GM21717 (cell line): ENCODE data around the gene ACOT7.

ENCODE experiments used
- ATAC-seq: cut with Tn5 transposase; IDR thresholded peaks from one replicate; pipeline ENCODE4 v1.9.1; 2021; ENCODE audit warnings: mild to moderate bottlenecking, moderate library complexity; ENCODE audit not compliant: unreplicated experiment

ACOT7 gene

GRCh38 chr1:6424619-6425593 lies 31.3 kb upstream of the ACOT7 start, which contains the start of gene ESPN:
Gene ESPN, plus strand, starts transcription at chr1:6424776. Its CDS starts 180 bp downstream, at chr1:6424956.
- no peak for ATAC-seq

DNA sequence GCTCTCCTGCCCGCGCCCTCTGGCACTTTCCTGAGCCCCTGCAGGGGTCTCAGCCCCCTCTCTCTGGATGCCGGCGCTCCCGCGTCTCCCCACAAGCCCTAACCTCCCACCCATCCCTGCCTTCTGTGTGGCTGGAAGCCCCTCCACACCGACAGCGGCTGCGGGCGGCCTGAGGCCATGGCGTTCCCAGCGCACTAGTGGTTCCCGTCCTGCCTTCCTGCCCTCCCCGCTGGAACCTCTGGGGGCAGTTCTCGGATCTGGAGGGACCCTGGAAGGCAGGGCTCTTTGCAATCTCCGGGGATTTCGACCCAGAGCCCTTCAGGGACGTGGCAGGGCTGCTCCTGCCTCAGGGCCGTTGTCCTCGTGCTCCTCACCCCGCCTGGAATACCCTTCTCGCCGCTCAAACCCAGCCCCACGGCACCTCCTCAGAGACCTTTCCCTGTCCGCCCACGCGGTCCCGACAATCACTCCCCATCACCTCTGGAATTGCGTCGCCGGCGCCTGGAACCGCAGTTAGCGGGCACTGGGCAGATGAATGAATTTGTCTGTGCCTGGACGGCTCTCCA lies 30.5 kb upstream of the ACOT7 start:
- no peak for ATAC-seq

GRCh38 chr1:6423321-6423999 lies 29.9 kb upstream of the ACOT7 start:
- ATAC-seq: no peak

- ATAC-seq: no peak
These were observed 27.7 kb upstream of the ACOT7 start for GRCh38 chr1:6421266-6421665.

- ATAC-seq: no peak
These were observed 27.0 kb upstream of the ACOT7 start for GRCh38 chr1:6420454-6421042.

DNA sequence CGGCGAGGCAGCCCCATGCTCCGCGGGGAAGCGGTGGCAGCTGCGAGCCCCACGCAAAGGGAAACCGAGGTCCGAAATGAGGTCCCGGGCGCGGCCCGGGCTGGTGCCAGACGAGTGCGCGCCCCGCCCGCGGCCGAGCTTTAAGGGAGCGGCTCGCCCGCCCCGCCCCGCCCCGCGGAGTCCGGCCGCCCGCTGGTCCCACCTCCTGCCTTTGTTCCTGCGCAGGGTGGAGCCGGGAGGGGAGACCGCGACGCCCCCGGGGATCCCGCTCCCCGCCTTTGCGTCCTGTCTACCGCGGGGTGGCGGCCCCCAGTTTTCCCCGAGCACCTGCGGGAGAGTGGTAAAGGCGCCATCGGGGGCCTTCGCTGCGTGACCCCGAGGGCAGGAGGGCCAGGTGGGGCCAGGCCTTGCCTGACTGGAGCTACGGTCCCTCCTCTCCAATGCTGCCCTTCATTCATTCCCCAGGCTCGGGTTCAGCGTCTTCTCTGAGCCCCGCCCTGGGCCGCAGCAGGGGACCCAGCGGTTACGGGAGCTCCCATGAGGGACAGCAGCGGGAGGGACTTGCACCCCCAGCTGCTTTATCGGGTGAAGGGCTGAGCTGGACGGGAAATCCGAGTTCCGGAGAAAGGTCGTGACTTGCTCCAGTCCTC lies 26.4 kb upstream of the ACOT7 start, which contains the start of gene HES2:
HES2 (minus strand) TSS at position 116 of the 650 bp plus-strand sequence; CDS start at position 17, 99 bp downstream.
- no peak for ATAC-seq

GRCh38 chr1:6419397-6419803 lies 25.8 kb upstream of the ACOT7 start:
- ATAC-seq: no peak

GRCh38 chr1:6418668-6419396 lies 25.3 kb upstream of the ACOT7 start:
- no peak for ATAC-seq

DNA sequence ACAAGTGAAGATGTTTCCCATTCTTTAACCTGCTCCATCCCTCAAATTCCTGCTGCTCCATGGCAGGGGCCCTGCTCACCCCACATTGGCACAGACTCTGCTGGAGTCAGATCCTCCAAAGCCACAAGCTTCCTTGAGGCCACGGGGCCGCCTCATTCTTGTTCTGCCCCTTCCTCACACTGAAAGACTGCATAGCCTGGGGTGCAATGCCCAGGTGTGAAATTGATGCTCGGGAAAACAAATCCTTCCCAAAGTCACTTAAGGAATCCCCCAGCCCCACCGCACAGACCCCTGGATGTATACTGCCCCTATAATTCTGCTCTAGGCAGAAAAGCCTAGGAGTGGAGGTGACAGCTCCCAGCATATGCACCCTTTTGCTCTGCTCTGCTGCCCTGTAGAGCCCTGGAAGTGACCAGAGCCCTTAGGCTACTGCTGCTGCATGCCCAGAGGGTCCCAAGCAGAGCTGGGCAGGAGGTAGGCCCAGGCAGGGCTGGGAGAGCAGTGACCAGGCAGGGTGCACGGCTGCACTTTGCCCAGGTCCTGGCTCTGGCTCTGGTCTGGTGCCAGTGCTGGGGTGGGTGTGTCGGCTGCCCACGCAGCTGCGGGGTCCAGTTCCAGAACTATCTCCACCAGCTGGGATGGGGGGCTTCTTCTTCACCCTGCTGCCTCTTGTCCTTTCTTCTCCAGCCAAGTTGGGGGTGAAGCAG lies 24.5 kb upstream of the ACOT7 start:
- ATAC-seq: no peak

DNA sequence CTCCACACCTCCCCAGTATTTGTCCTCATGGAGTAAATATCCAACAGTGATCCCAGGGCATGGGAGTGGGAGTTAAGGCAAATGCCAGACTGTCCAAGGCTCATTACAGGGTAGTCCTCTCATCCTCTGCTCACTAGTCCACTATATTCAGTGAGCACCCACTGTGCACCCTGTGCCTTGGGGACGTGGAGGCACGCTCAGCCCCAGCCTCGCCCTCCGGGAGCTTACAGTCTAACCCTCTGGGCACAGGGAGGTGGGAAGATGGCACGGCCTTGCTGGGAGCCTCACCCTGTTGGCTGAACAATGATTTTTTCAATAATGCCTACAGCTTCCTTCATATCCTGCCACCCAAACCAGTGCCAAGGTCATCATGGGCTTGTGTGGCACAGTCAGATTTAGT lies 23.3 kb upstream of the ACOT7 start:
- no peak for ATAC-seq

GRCh38 chr1:6416295-6416656 lies 22.7 kb upstream of the ACOT7 start:
- no peak for ATAC-seq

DNA sequence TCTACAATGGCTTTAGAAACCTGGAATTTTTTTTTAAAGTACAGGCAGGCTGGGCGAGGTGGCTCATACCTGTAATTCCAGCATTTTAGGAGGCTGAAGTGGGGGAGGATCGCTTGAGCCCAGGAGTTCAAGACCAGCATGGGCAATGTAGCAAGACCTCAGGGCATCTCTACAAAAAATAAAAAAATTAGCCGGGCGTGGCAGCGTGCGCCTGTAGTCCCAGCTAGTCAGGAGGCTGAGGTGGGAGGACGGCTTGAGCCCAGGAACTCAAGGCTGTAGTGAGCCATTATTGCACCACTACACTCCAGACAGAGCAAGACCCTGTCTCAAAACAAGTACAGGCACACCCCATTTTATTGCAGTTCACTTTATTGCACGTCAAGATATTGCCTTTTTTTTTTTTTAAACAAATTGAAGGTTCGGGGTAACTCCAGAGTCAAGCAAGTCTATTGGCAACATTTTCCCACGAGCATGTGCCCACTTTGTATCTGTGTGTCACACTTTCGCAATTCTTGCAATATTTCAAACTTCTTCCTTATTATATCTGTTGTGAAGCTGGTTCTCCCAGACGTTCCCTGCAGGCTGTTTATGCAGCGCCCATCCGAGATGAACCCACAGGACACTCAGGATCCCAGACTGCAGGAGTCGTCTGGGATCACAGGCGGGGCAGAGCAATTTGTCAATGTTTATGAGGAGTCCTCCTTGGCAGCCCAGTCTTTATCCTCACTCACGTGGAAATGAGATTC lies 21.5 kb upstream of the ACOT7 start:
- no peak for ATAC-seq

DNA sequence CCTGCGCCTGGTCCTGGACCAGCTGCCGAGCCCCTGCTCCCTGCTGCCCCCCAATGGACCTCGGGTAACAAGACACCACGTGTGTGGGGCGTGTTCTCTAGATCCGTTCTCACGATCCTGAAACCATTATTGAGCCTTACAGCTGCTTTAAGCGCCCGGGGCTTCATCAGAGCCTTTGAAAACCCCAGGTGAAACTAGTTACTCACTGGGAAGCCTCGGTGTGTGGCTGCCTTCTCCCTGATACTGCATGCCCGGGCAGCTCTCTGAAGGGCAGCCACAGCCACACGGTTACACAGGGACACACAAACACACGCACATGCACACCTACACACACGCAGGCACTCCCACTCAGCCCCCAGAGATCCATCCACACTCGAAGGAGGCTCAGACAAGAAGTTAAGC lies 20.9 kb upstream of the ACOT7 start:
- ATAC-seq: peak; percentile 76

DNA sequence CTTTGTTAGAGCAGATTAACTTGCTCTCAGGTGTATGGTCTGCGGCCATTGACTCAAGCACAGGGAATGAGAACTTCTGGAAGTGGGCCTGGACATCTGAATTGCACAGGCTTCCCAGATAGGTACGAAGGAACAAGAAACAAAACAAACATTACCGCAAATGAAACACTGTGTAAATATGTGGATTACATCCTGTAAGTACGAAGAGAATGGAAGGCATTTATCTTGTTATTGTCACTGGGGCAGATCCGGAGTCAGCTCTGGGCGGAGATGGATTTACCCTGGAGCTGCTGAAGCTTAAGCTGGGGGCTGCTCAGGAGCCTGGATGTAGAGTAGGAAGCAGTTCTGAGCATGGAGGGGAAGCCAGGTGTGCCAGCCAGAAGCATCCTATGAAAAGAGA lies 19.3 kb upstream of the ACOT7 start:
- no peak for ATAC-seq

- no peak for ATAC-seq
These were observed 16.8 kb upstream of the ACOT7 start for GRCh38 chr1:6410248-6410893.

DNA sequence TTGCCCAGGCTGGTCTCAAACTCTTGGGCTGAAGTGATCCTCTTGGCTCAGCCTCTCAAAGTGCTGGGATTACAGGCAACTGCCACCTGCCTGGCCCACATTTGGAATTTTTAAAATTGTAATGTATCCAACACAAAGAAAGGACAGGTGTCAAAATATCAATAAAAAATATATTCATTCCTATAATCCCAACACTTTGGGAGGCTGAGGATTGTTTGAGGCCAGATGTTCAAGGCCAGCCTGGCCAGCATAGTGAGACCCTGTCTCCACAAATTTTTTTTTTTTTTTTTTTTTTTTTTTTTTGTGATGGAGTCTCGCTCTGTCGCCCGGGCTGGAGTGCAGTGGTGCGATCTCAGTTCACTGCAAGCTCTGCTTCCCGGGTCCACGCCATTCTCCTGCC lies 16.2 kb upstream of the ACOT7 start:
- no peak for ATAC-seq

DNA sequence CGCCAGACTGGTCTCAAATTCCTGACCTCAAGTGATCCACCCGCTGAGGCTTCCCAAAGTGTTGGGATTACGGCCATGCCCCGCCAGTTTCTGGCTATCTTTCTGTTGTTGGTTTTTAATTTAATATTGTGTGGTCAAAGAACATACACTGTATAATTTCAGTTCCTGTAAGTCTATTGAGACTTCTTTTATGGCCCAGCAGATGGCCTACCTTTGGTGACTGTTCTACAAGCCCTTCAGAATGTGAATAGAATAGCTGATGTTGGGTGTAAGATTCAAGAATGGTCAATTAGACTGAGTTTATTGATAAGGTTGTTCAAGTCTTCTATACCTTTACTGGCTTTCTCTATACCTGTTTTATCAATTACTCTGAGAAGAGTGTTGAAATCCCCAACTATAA lies 15.5 kb upstream of the ACOT7 start:
- ATAC-seq: no peak

- ATAC-seq: no peak
These were observed 14.5 kb upstream of the ACOT7 start for GRCh38 chr1:6408023-6408422.
